ENCODE measurements around the gene MEX3D.
"Not testable (repeated sequence)": the region's sequence is repeated elsewhere in the genome, so short reads cannot be mapped to it uniquely, and the experiment has no call there.

Gene MEX3D

DNA sequence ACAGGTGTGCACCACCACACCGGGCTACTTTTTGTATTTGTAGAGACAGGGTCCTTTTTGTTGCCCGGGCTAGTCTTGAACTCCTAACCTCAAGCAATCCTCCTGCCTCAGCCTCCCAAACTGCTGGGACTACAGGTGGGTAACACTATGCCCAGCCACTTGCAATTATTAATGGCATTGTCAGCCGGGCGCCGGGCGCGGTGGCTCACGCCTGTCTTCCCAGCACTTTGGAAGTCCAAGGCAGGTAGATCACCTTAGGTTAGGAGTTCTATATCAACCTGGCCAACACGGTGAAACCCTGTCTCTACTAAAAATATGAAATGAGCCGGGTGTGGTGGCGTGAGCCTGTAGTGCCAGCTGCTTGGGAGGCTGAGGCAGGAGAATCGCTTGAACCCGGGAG lies 2.7 kb upstream of the MEX3D start:
- DNase-seq: no peak

DNA sequence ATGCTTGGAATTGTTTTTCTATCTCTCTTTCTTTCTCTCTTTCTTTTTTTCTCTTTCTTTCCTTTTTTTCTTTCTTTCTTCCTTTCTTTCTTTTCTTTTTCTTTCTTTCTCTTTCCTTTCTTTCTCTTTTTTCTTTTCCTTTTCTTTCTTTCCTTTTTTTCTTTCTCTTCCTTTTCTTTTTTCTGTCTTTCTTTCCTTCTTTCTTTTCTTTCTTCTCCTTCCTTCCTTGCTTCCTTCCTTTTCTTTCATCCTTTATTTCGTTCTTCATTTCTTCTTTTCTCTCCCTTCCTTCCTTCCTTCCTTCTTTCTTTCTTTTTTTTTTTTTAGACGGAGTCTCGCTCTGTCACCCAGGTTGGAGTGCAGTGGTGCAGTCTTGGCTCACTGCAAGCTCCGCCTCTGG lies 1.9 kb upstream of the MEX3D start:
- DNase-seq: no peak

DNA sequence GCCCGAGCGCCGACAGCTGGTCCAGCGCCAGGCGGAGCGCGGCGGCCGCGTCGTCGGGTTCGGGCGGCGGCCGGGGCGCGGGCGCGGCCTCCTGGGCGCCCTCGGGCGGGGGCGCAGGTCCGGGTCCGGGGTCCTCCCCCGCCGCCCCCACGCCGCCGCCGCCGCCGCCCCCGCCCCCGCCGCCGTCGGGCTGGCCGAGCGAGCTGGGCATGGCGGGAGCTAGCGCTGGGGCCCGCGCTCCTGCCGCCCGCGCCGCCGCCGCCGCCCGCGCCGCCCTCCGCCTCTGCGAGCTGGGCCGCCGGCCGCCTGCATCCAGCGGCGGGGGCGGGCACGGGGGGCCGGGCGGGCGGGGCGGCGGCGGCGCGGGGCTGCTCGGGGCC lies 287 bp downstream of the MEX3D start:
- no peak for DNase-seq

DNA sequence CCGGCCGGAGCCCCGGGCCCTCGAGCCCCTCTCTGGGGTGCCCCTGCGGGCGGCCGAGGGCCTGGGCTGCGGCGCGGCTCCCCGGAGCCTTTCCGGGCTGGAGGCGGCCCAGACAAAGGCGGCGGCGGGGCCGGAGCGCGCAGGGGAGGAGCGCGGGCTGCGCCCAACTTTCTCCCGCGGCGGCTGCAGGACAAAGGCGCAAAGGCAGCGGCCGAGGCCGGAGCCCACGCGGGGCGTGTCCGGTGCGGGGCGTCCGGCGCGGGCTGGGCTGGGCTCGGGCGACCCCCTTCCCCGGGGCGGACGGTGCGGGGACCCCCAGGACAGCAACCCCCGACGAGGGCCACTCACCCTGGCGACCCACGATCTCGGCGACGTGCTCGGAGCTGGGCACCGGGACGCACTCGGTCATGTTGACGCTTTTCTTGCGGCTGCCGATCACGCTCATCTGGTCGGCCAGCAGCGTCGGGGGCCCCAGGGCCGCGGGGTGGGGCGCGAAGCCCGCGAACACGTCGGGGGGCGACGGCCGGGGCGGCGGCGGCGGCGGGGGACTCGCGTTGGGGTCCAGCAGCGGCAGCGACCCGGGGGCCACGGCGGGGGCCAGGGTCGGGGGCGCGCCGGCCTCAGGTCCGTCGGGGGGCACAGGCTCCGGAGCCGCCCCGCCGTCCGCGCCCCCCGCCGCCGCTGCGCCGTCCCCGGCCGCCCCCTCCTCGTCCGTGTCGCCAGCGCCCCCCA lies 843 bp downstream of the MEX3D start:
- DNase-seq: peak; percentile 46

DNA sequence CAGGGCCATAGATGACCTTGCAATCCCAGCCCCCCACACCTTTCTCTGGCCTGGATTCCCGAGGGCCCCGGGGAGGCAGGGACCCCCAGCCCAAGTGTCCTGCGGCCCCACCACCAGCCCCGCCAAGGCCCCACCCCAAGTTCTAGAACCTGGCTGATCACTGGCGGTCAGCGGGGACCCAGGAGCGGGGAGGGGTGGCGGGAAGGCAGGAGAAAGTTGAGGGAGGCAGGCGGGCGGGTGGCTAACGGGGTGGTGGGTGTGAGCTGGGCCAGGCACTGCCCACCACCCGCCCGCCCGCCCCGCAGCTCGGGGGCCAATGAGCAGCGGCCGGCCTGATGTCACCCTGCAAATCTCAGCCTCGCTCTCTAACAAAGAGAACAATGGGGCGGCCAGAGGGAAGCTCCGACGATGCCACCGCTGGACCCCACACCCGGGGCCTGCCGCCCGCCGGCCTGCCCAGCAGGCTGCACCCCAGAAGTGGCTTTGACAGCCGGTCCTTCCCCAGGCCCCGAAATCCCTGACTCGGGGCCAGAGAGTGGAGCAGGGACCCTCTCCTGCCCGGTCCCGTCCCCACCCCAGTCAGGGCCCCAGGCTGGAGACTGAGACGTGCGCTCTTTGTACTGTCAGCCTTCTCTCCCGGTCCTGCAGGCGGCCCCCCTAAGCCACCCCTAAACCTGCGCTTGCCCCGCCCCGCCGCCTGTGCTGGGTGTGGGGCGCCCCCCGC lies 1.6 kb downstream of the MEX3D start:
- no peak for DNase-seq

DNA sequence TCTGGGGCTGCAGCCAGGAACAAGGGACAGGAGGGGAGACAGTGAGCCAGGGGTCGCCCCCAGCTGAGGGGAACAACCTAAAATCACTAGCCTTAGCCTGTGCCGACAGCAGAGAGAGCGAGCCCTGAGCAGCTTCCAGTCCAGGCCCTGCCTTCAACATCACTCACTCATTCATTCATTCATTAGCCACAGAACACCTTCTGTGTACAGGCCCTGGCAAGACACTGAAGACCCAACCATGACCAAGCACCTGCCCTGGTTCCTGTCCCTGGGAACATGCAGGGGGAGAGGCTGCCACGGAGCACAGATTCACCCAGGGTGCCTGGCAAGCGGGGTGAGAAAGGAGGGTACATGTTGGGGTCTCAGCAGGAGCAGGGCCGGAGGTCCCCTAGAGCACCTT lies 4.9 kb downstream of the MEX3D start:
- no peak for DNase-seq

GRCh38 chr19:1561236-1561842 lies 6.8 kb downstream of the MEX3D start:
- DNase-seq: no peak

GRCh38 chr19:1560286-1560882 lies 7.7 kb downstream of the MEX3D start:
- DNase-seq: no peak

DNA sequence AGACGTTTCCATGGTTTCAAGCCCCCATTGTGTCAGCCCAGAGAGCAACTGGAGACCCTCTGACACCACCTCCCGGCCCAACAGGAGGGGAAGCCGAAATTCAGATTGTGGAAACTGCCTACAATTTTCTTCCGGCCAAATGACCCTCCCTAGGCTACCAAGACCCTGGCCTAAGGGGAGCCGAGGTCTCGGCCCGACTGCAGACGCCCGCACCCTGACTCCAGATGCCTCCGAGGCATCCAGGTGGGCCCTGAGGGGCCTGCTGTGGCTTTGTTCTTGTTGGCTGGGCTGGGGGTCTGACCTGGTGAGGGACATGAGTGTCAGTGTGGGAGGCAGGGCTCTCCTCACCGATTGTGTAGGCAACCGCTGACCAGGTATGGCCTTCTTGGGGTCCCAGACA lies 9.6 kb downstream of the MEX3D start:
- DNase-seq: no peak

DNA sequence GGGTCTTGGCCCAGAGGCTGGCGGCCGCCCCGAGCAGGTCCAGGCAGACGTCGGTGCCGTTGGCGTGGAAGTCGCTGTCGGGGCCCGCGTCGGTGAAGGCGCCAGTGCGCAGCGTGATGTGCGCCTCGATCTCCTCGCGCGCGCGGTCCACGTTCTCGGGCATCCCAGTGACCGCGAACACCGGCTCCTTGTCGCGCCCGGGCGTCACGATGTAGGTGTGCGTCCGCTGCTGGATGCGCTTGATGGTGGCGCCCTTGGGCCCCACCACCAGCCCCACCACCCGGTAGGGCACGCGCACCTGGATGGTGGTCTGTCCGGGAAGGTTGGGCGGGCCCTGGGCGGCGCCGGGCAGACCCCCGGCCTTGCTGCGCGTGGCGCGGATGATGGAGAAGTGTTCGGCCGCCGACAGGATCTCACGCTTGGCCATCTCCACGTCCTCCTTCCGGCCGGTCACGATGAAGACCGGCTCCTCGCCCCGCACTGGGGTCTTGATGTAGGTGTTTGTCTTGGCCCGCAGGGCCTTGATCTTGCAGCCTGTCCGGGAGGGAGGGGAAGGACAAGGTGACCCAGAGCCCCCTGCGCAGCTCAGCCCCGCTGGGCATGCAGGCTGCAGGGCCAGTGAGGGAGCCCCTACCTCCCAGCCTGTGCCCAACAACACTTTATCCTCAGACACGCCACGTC lies 11.6 kb downstream of the MEX3D start:
- DNase-seq: no peak

GRCh38 chr19:1555487-1556389 lies 12.4 kb downstream of the MEX3D start:
- no peak for DNase-seq

DNA sequence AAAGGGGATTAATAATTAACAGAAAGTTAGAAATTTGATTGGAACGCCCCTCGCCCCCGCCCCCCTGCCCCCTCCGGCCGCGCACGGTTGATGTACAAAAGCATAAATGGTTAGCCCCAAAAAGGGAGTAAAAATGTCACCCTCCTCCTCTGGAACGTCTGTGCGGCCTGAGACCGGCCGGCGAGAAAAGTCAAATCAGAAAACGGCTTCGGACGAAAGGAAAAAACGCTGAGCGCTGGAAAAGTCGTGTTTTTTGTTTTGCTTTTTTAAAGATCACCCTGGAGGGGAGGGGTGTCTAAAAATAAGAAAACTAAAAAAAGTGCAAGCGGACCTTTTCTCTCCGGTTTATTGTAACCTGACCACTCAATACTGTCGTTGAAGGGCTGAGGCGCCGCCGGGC lies 13.2 kb downstream of the MEX3D start:
- no peak for DNase-seq

- no peak for DNase-seq
Measured at GRCh38 chr19:1553415-1553814, 14.7 kb downstream of the MEX3D start.

- no peak for DNase-seq
Measured at GRCh38 chr19:1551068-1552040, 16.8 kb downstream of the MEX3D start.

- no peak for DNase-seq
Measured at GRCh38 chr19:1549332-1549945, 18.7 kb downstream of the MEX3D start.

- DNase-seq: no peak
Measured at GRCh38 chr19:1540365-1540925, 27.7 kb downstream of the MEX3D start.

GRCh38 chr19:1539749-1540148 lies 28.4 kb downstream of the MEX3D start:
- DNase-seq: not testable (repeated sequence)

GRCh38 chr19:1538978-1539377 lies 29.1 kb downstream of the MEX3D start:
- DNase-seq: no peak

- DNase-seq: not testable (repeated sequence)
Measured at GRCh38 chr19:1535699-1536098, 32.4 kb downstream of the MEX3D start.

- no peak for DNase-seq
Measured at GRCh38 chr19:1534972-1535371, 33.2 kb downstream of the MEX3D start.

Data from hematopoietic multipotent progenitor cell treated with erythropoietin and hydrocortisone succinate and interleukin-3 and kit ligand, for 6 days (in vitro differentiated cells).